H1 (cell line): ENCODE data around the gene CMTM1. TPM values are rescaled to one million over a fixed set of nuclear protein-coding genes. Genes with fewer than 3 reads are reported as not detected.

Experiments used
- CTCF ChIA-PET: fragments of 300-600 bp; sonication (Branson Sonifier 250); formaldehyde crosslinking; loops from one replicate; lab custom pipeline; 2021; ENCODE audit not compliant: partially characterized antibody; lab: Charles Lee
- POLR2A ChIA-PET: fragments of 300-600 bp; sonication (Branson Sonifier 250); formaldehyde crosslinking; loops from one replicate; lab custom pipeline; 2021; ENCODE audit warnings: inconsistent platforms; ENCODE audit not compliant: partially characterized antibody; lab: Charles Lee
- DNase-seq, 2 experiments: peaks; one replicate each; pipeline versions ENCODE4 v3.0.0 to v3.0.0-alpha.2; 2010 to 2022; ENCODE audit warnings: low spot score in 2 of 2, low read depth in 1 of 2, mixed read lengths in 1 of 2
- FAIRE-seq: peaks from 2 replicates; lab custom pipeline; 2011; peaks lifted over from hg19 to GRCh38; lab: Jason Lieb, UNC
- H2AFZ ChIP-seq: 2 replicates; pipeline ENCODE4 v1.8.1; 2012; ENCODE audit warnings: low read length, inconsistent platforms
- H2AK5ac ChIP-seq: 2 replicates; pipeline ENCODE4 v1.6.1; 2013; ENCODE audit warnings: low read depth, low read length
- H2BK120ac ChIP-seq: replicated peaks from 2 replicates; pipeline ENCODE3; 2013; ENCODE audit warnings: low read depth, low read length, inconsistent platforms
- H2BK12ac ChIP-seq: 2 replicates; pipeline ENCODE4 v1.6.1; 2013; ENCODE audit warnings: low read depth, low read length
- H2BK15ac ChIP-seq: 2 replicates; pipeline ENCODE4 v1.6.1; 2013; ENCODE audit warnings: low read length
- H2BK20ac ChIP-seq: 2 replicates; pipeline ENCODE4 v1.6.1; 2013; ENCODE audit warnings: low read length
- H2BK5ac ChIP-seq: 2 replicates; pipeline ENCODE4 v1.6.1; 2013; ENCODE audit warnings: low read depth, low read length
- H3K14ac ChIP-seq: 2 replicates; pipeline ENCODE4 v1.6.1; 2013; ENCODE audit warnings: inconsistent platforms; ENCODE audit not compliant: insufficient read length
- H3K18ac ChIP-seq: 2 replicates; pipeline ENCODE4 v1.6.1; 2013; ENCODE audit warnings: low read length; ENCODE audit errors: extremely low read depth
- H3K23ac ChIP-seq: 2 replicates; pipeline ENCODE4 v1.6.1; 2013; ENCODE audit warnings: inconsistent platforms; ENCODE audit not compliant: insufficient read length
- H3K23me2 ChIP-seq: 2 replicates; pipeline ENCODE4 v1.6.1; 2013; ENCODE audit warnings: low read depth, low read length
- H3K27ac ChIP-seq: 2 replicates; pipeline ENCODE4 v1.6.1; 2011; ENCODE audit warnings: low read depth, low read length, inconsistent platforms
- H3K27me3 ChIP-seq, 4 experiments: replicated peaks in 1 of 4; 1 replicate in 1 of 4; 2 replicates in 3 of 4; pipeline versions ENCODE4 v1.6.1 to v1.8.1; 2011 to 2013; ENCODE audit warnings: low read length in 3 of 4, mild to moderate bottlenecking in 3 of 4, inconsistent platforms in 2 of 4, mixed read lengths in 2 of 4, moderate library complexity in 1 of 4; ENCODE audit not compliant: control insufficient read depth in 3 of 4, insufficient read depth in 3 of 4; ENCODE audit errors: extremely low read depth in 1 of 4
- H3K36me3 ChIP-seq, 4 experiments: 2 replicates each; pipeline versions ENCODE4 v1.6.1 to v1.8.1; 2011 to 2013; ENCODE audit warnings: mild to moderate bottlenecking in 4 of 4, low read length in 3 of 4, moderate library complexity in 2 of 4, control low read depth in 1 of 4, inconsistent platforms in 1 of 4; ENCODE audit not compliant: insufficient read depth in 4 of 4, control insufficient read depth in 2 of 4
- H3K4ac ChIP-seq: replicated peaks from 2 replicates; pipeline ENCODE3; 2013; ENCODE audit warnings: low read length, low read depth, mixed read lengths, inconsistent platforms; ENCODE audit not compliant: insufficient read length
- H3K4me1 ChIP-seq, 4 experiments: replicated peaks in 1 of 4; 1 replicate in 1 of 4; 2 replicates in 3 of 4; pipeline versions ENCODE4 v1.6.1 to v1.8.1; 2011 to 2013; ENCODE audit warnings: low read length in 3 of 4, inconsistent platforms in 2 of 4, mixed read lengths in 1 of 4; ENCODE audit not compliant: insufficient read depth in 4 of 4, control insufficient read depth in 3 of 4
- H3K4me2 ChIP-seq, 2 experiments: 2 replicates each; pipeline versions ENCODE4 v1.6.1 to v1.8.1; 2011 to 2013; ENCODE audit warnings: low read depth in 2 of 2, low read length in 2 of 2, control low read depth in 1 of 2, inconsistent platforms in 1 of 2, mild to moderate bottlenecking in 1 of 2; ENCODE audit not compliant: insufficient read depth in 1 of 2
- H3K4me3 ChIP-seq, 4 experiments: fragments of 200-600, 300-600 bp in 1 of 4; sonication (generic), shearing (Covaris generic), sonication (Bioruptor Twin) in 1 of 4; 2 replicates each; pipeline versions ENCODE4 v1.5.1 to v1.8.1; 2011 to 2016; ENCODE audit warnings: low read length in 4 of 4, low read depth in 3 of 4, control low read depth in 2 of 4, inconsistent platforms in 2 of 4, mild to moderate bottlenecking in 2 of 4, mixed read lengths in 1 of 4, moderate library complexity in 1 of 4; ENCODE audit not compliant: insufficient read depth in 2 of 4; ENCODE audit errors: extremely low read depth in 1 of 4
- H3K56ac ChIP-seq: replicated peaks from 2 replicates; pipeline ENCODE3; 2013; ENCODE audit warnings: low read depth, mild to moderate bottlenecking, mixed read lengths, low read length, inconsistent platforms; ENCODE audit not compliant: insufficient read length
- H3K79me1 ChIP-seq: 2 replicates; pipeline ENCODE4 v1.6.1; 2013; ENCODE audit warnings: low read depth, low read length, control low read depth
- H3K79me2 ChIP-seq, 2 experiments: 2 replicates each; pipeline versions ENCODE4 v1.6.1 to v1.8.1; 2012 to 2013; ENCODE audit warnings: low read length in 2 of 2, mild to moderate bottlenecking in 2 of 2, inconsistent platforms in 1 of 2; ENCODE audit not compliant: insufficient read depth in 2 of 2, control insufficient read depth in 1 of 2
- H3K9ac ChIP-seq, 4 experiments: replicated peaks in 1 of 4; 1 replicate in 1 of 4; 2 replicates in 3 of 4; pipeline versions ENCODE4 v1.6.1 to v1.8.1; 2011 to 2013; ENCODE audit warnings: low read depth in 3 of 4, low read length in 3 of 4, control low read depth in 2 of 4, mild to moderate bottlenecking in 2 of 4, moderate library complexity in 2 of 4, inconsistent platforms in 1 of 4; ENCODE audit errors: extremely low read depth in 1 of 4
- H3K9me3 ChIP-seq, 2 experiments: 2 replicates each; pipeline versions ENCODE4 v1.6.1 to v1.8.1; 2012 to 2013; ENCODE audit warnings: mild to moderate bottlenecking in 2 of 2, moderate library complexity in 2 of 2, control low read depth in 1 of 2, inconsistent platforms in 1 of 2, low read depth in 1 of 2, low read length in 1 of 2, mixed read lengths in 1 of 2; ENCODE audit not compliant: insufficient read depth in 2 of 2
- H4K20me1 ChIP-seq, 2 experiments: replicated peaks in 1 of 2; 2 replicates each; pipeline versions ENCODE3 to v1.8.1; 2011 to 2013; ENCODE audit warnings: inconsistent platforms in 2 of 2, low read length in 2 of 2, mild to moderate bottlenecking in 1 of 2; ENCODE audit not compliant: insufficient read depth in 2 of 2, control insufficient read depth in 1 of 2
- H4K5ac ChIP-seq: 2 replicates; pipeline ENCODE4 v1.6.1; 2013; ENCODE audit warnings: low read length, low read depth, mixed read lengths, inconsistent platforms; ENCODE audit not compliant: insufficient read length
- H4K8ac ChIP-seq: 2 replicates; pipeline ENCODE4 v1.8.0; 2013; ENCODE audit warnings: mild to moderate bottlenecking, moderate library complexity, low read length, inconsistent platforms; ENCODE audit not compliant: insufficient read depth; ENCODE audit errors: extremely low read depth
- H4K91ac ChIP-seq: replicated peaks from 2 replicates; pipeline ENCODE3; 2013; ENCODE audit warnings: low read length, mixed read lengths, inconsistent platforms; ENCODE audit not compliant: insufficient read length
- CBX8 ChIP-seq: fragments of 300-800, 300-1000 bp; sonication (generic); IDR thresholded peaks from 2 replicates; pipeline ENCODE4 v1.7.1; 2016; ENCODE audit warnings: low read depth, low read length, borderline replicate concordance
- JUND ChIP-seq: IDR thresholded peaks from 2 replicates; pipeline ENCODE4 v1.6.1; 2011; ENCODE audit warnings: mild to moderate bottlenecking, improper control_type of control experiment, low read length
- NRF1 ChIP-seq: IDR thresholded peaks from 2 replicates; pipeline ENCODE4 v1.6.1; 2011; ENCODE audit warnings: mild to moderate bottlenecking, low read depth, low read length, improper control_type of control experiment
- RNF2 ChIP-seq: fragments of 200-900, 300-1000 bp; sonication (generic); IDR thresholded peaks from 2 replicates; pipeline ENCODE4 v1.7.1; 2016; ENCODE audit warnings: borderline replicate concordance, low read depth, mild to moderate bottlenecking, antibody characterized with exemption, low read length; ENCODE audit not compliant: poor library complexity, severe bottlenecking; ENCODE audit errors: missing control alignments
- SUZ12 ChIP-seq: fragments of 200-600 bp; sonication (generic); IDR thresholded peaks from 2 replicates; pipeline ENCODE4 v1.6.1; 2012; ENCODE audit warnings: mild to moderate bottlenecking, inconsistent platforms, low read length, moderate library complexity, mixed read lengths
- WGBS, 2 experiments: shearing (Covaris generic) in 1 of 2; methylation state at CpG; one replicate each; pipeline versions ENCODE4 v1.1.6 to v1.1.7; 2013 to 2015; ENCODE audit warnings: low lambda C conversion rate in 2 of 2, mixed read lengths in 2 of 2, inconsistent platforms in 1 of 2, low coverage in 1 of 2, missing lambda C conversion rate in 1 of 2; ENCODE audit not compliant: insufficient replicate concordance in 2 of 2, insufficient coverage in 1 of 2, insufficient read length in 1 of 2; ENCODE audit errors: extremely low coverage in 1 of 2, missing lambda C conversion rate in 1 of 2; 5-methylcytosine and 5-hydroxymethylcytosine counted together
- polyA plus RNA-seq, 7 experiments: library from polyadenylated mRNA; depleted of rRNA in 3 of 7; stranded (reverse) in 5 of 7; unstranded in 2 of 7; fragments of >200 nt in 5 of 7; fragments of 200-250 nt in 2 of 7; gene quantifications; 1 replicate in 5 of 7; 2 replicates in 1 of 7; 4 replicates in 1 of 7; pipeline versions ENCODE4 v1.2.1 to v1.2.3, GENCODE V29; 2011 to 2013; ENCODE audit warnings: missing spikeins in 2 of 7, mixed read lengths in 2 of 7
- total RNA-seq: library from RNA; stranded (reverse); fragmentation: NEBNext Ultra II Directional; extraction: Animal tissue kit (Norgen Biotek cat#: 25700); gene quantifications from 2 replicates; pipeline ENCODE4 v1.2.1, GENCODE V29; 2021

The CMTM1 gene
- total and polyA plus RNA-seq, 2 of the 8 experiments (the other 6 are each of a cell fraction or from before 2014, with no cell fraction given) = 1.2 to 2.0 TPM

GRCh38 chr16:66519482-66520373 is 46.5 kb upstream of the CMTM1 start:
- Histone ChIP-seq H3K27me3 (no peaks in the 10 kb centered on the region), H3K4me3 (no peak overlapping the region), H3K14ac (no peak overlapping the region), H2BK12ac (no peak overlapping the region; the same call in 1 of the 2 replicates), H3K4ac (no peak overlapping the region), H3K79me2 (no peaks in the 10 kb centered on the region), H3K4me1 (peaks cover 0 to 9% (median 2%) of the 10 kb centered on the region in 4 experiments; a peak in 4 of 7 replicates), H2BK20ac (no peak overlapping the region), H3K56ac (no peak overlapping the region), H3K27ac (no peak overlapping the region), H3K9ac (no peak overlapping the region), H4K8ac (no peak overlapping the region), H2BK5ac (no peak overlapping the region), H2BK120ac (no peak overlapping the region), H3K36me3 (no peaks in the 10 kb centered on the region), H4K5ac (no peak overlapping the region), H4K20me1 (no peaks in the 10 kb centered on the region), H2AK5ac (peak overlapping the region; percentile 95), H3K23me2 (no peaks in the 10 kb centered on the region), H2AFZ (no peak overlapping the region), H3K9me3 (no peaks in the 10 kb centered on the region), H2BK15ac (no peak overlapping the region), H3K23ac (no peak overlapping the region), H3K18ac (no peak overlapping the region), H3K79me1 (no peaks in the 10 kb centered on the region), H4K91ac (no peak overlapping the region), H3K4me2 (no peak overlapping the region)
- no peak for TF ChIP-seq CBX8
- no peak for TF ChIP-seq JUND
- no peak for TF ChIP-seq SUZ12
- no peak for TF ChIP-seq RNF2
- TF ChIP-seq NRF1 = no peak
- POLR2A ChIA-PET = interaction anchor here (1.3 to 2.3 kb wide), 3 partner anchors 8 to 33 kb away, joined by 3 to 4 read pairs (median 4); partner anchors contain the start of genes CKLF and TK2
- CTCF ChIA-PET = interaction anchor here (0.9 to 3.0 kb wide), 9 partner anchors 8 to 70 kb away, joined by 3 to 19 read pairs (median 4); partner anchors contain the start of gene TK2
- FAIRE-seq (no peak), DNase-seq (no peak)
- 89% methylated on average over 10 of the region's 11 CpGs; no CpG with 5 or more reads in 1 of the 2 experiments for WGBS, 2 experiments
